GM23338 (cell line): ENCODE results near the gene CA5B.

Source experiments
- POLR2AphosphoS5 ChIP-seq: IDR thresholded peaks from 2 replicates; pipeline ENCODE4 v1.6.1; 2016; ENCODE audit warnings: antibody characterized with exemption, low read depth
- TF ChIP-seq, protein P1 (sequence below), 2 experiments: fragments of 200-600 bp in 1 of 2; sonication (generic) in 1 of 2; conservative IDR thresholded peaks; 2 replicates each; pipeline versions ENCODE4 v1.5.1 to v1.6.1; 2016 to 2017; ENCODE audit warnings: antibody characterized with exemption in 2 of 2, low read depth in 2 of 2, mild to moderate bottlenecking in 2 of 2, moderate library complexity in 1 of 2
- TF ChIP-seq, protein P2 (sequence below): IDR thresholded peaks from one replicate; pipeline ENCODE4 v1.6.1; 2018; ENCODE audit warnings: antibody characterized with exemption; ENCODE audit not compliant: unreplicated experiment

DNA sequence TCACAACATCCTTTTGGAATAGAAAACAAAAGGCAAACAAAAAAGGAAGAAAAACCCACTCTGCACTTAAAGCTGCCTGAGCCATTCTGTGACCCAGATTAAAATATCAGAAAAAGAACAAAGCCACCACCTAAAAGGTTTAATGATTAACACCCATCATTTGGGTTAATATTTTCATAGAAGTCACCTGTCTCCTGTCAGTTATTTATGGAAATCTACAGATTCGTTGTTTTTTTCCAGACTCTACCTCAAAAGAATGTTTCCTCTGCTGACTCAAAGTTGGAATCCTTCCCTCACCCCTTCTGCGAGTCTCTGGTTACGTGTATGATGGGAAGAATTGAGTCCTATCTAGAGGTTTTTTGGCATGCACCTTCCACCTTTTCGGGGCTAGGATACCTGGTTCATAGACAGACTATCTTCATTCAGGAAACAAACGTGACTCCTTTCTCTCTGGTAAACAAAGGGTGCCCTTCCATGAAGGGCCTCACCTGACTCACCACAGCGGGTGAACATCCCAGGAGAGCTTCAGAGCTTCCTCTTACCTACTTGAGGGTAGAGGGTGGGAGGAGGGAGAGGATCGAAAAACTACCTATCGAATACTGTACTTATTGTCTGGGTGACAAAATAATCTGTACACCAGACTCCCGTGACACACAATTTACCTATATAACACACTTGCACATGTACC is 19.6 kb upstream of the CA5B start:
- TF ChIP-seq, protein P1, sequence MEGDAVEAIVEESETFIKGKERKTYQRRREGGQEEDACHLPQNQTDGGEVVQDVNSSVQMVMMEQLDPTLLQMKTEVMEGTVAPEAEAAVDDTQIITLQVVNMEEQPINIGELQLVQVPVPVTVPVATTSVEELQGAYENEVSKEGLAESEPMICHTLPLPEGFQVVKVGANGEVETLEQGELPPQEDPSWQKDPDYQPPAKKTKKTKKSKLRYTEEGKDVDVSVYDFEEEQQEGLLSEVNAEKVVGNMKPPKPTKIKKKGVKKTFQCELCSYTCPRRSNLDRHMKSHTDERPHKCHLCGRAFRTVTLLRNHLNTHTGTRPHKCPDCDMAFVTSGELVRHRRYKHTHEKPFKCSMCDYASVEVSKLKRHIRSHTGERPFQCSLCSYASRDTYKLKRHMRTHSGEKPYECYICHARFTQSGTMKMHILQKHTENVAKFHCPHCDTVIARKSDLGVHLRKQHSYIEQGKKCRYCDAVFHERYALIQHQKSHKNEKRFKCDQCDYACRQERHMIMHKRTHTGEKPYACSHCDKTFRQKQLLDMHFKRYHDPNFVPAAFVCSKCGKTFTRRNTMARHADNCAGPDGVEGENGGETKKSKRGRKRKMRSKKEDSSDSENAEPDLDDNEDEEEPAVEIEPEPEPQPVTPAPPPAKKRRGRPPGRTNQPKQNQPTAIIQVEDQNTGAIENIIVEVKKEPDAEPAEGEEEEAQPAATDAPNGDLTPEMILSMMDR (conservative IDR thresholded peaks at IDR 0.05; ENCODE audit: low read depth in 2 of 2) = no peak
- TF ChIP-seq, protein P2, sequence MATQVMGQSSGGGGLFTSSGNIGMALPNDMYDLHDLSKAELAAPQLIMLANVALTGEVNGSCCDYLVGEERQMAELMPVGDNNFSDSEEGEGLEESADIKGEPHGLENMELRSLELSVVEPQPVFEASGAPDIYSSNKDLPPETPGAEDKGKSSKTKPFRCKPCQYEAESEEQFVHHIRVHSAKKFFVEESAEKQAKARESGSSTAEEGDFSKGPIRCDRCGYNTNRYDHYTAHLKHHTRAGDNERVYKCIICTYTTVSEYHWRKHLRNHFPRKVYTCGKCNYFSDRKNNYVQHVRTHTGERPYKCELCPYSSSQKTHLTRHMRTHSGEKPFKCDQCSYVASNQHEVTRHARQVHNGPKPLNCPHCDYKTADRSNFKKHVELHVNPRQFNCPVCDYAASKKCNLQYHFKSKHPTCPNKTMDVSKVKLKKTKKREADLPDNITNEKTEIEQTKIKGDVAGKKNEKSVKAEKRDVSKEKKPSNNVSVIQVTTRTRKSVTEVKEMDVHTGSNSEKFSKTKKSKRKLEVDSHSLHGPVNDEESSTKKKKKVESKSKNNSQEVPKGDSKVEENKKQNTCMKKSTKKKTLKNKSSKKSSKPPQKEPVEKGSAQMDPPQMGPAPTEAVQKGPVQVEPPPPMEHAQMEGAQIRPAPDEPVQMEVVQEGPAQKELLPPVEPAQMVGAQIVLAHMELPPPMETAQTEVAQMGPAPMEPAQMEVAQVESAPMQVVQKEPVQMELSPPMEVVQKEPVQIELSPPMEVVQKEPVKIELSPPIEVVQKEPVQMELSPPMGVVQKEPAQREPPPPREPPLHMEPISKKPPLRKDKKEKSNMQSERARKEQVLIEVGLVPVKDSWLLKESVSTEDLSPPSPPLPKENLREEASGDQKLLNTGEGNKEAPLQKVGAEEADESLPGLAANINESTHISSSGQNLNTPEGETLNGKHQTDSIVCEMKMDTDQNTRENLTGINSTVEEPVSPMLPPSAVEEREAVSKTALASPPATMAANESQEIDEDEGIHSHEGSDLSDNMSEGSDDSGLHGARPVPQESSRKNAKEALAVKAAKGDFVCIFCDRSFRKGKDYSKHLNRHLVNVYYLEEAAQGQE = no peak
- no peak for TF ChIP-seq POLR2AphosphoS5
